HEK293 (cell line): Measurements from ENCODE around the gene RNF144A.

Experiments
- CTCF ChIA-PET: fragments of 350-600 bp; formaldehyde crosslinking; extraction: SDS; loops from one replicate; lab custom pipeline; 2021; ENCODE audit warnings: antibody characterized with exemption; lab: Yijun Ruan, JAX
- POLR2A ChIA-PET: fragments of 300-600 bp; formaldehyde crosslinking; extraction: SDS; loops from one replicate; lab custom pipeline; 2020; ENCODE audit warnings: antibody characterized with exemption, inconsistent platforms; lab: Yijun Ruan, JAX
- H3K27ac ChIP-seq: fragments of 200-500 bp; sonication (Bioruptor generic); 2 replicates; pipeline ENCODE4 v1.5.1; 2014; ENCODE audit warnings: low read depth, low read length, control low read depth, inconsistent platforms; ENCODE audit errors: extremely low read depth
- H3K36me3 ChIP-seq, 2 experiments: fragments of 200-500 bp in 1 of 2; sonication (Bioruptor generic) in 1 of 2; 1 replicate in 1 of 2; 2 replicates in 1 of 2; pipeline ENCODE4 v1.5.1; 2014 to 2017; ENCODE audit warnings: inconsistent platforms in 2 of 2, low read length in 2 of 2; ENCODE audit not compliant: control insufficient read depth in 2 of 2, insufficient read depth in 1 of 2
- H3K4me1 ChIP-seq: fragments of 200-500 bp; sonication (Bioruptor generic); 2 replicates; pipeline ENCODE4 v1.5.1; 2014; ENCODE audit warnings: mild to moderate bottlenecking, low read length, inconsistent platforms; ENCODE audit not compliant: control insufficient read depth, insufficient read depth
- H3K4me3 ChIP-seq: 2 replicates; pipeline ENCODE4 v1.5.1; 2011; ENCODE audit warnings: low read depth, mild to moderate bottlenecking, control low read depth, low read length, moderate library complexity
- H3K9me3 ChIP-seq: fragments of 200-500 bp; sonication (Bioruptor generic); 2 replicates; pipeline ENCODE4 v1.5.1; 2014; ENCODE audit warnings: low read depth, low read length, inconsistent platforms; ENCODE audit not compliant: control insufficient read depth, insufficient read depth
- GLIS2 ChIP-seq: fragments of 450-650 bp; formaldehyde crosslinking; IDR thresholded peaks from 2 replicates; pipeline ENCODE4 v1.5.1; 2016; ENCODE audit warnings: missing biosample characterization, missing genetic modification characterization
- OSR2 ChIP-seq: fragments of 450-650 bp; formaldehyde crosslinking; IDR thresholded peaks from 2 replicates; pipeline ENCODE4 v1.5.1; 2016; ENCODE audit warnings: missing biosample characterization, missing genetic modification characterization
- SP7 ChIP-seq: fragments of 450-650 bp; formaldehyde crosslinking; IDR thresholded peaks from 2 replicates; pipeline ENCODE4 v1.5.1; 2016; ENCODE audit warnings: missing biosample characterization, missing genetic modification characterization
- ZBTB20 ChIP-seq: fragments of 450-650 bp; formaldehyde crosslinking; IDR thresholded peaks from 2 replicates; pipeline ENCODE4 v1.5.1; 2016; ENCODE audit warnings: missing biosample characterization, missing genetic modification characterization
- ZBTB26 ChIP-seq: fragments of 450-650 bp; formaldehyde crosslinking; optimal IDR thresholded peaks from 2 replicates; pipeline ENCODE3; 2016; ENCODE audit warnings: missing biosample characterization, mild to moderate bottlenecking, missing genetic modification characterization
- ZBTB7A ChIP-seq: fragments of 450-650 bp; formaldehyde crosslinking; IDR thresholded peaks from 2 replicates; pipeline ENCODE4 v1.5.1; 2016; ENCODE audit warnings: low read depth, missing biosample characterization, missing genetic modification characterization
- ZNF140 ChIP-seq: fragments of 450-650 bp; formaldehyde crosslinking; IDR thresholded peaks from 2 replicates; pipeline ENCODE4 v1.5.1; 2016; ENCODE audit warnings: missing biosample characterization, missing genetic modification characterization
- ZNF18 ChIP-seq: fragments of 450-650 bp; formaldehyde crosslinking; IDR thresholded peaks from 2 replicates; pipeline ENCODE4 v1.5.1; 2016; ENCODE audit warnings: missing biosample characterization, missing genetic modification characterization
- ZNF223 ChIP-seq: fragments of 450-650 bp; formaldehyde crosslinking; IDR thresholded peaks from 2 replicates; pipeline ENCODE4 v1.5.1; 2016; ENCODE audit warnings: missing biosample characterization, missing genetic modification characterization
- ZNF398 ChIP-seq: fragments of 450-650 bp; formaldehyde crosslinking; IDR thresholded peaks from 2 replicates; pipeline ENCODE4 v1.5.1; 2017; ENCODE audit warnings: missing biosample characterization, missing genetic modification characterization
- ZNF449 ChIP-seq: fragments of 450-650 bp; formaldehyde crosslinking; IDR thresholded peaks from 2 replicates; pipeline ENCODE4 v1.5.1; 2017; ENCODE audit warnings: missing biosample characterization, mild to moderate bottlenecking, missing genetic modification characterization, moderate library complexity
- ZNF473 ChIP-seq: fragments of 450-650 bp; formaldehyde crosslinking; IDR thresholded peaks from 2 replicates; pipeline ENCODE4 v1.5.1; 2017; ENCODE audit warnings: missing biosample characterization, missing genetic modification characterization
- ZNF501 ChIP-seq: fragments of 450-650 bp; formaldehyde crosslinking; IDR thresholded peaks from 2 replicates; pipeline ENCODE4 v1.5.1; 2016; ENCODE audit warnings: missing biosample characterization, missing genetic modification characterization
- ZNF514 ChIP-seq: fragments of 450-650 bp; formaldehyde crosslinking; IDR thresholded peaks from 2 replicates; pipeline ENCODE4 v1.5.1; 2016; ENCODE audit warnings: missing biosample characterization, missing genetic modification characterization
- ZNF549 ChIP-seq: fragments of 450-650 bp; IDR thresholded peaks from 2 replicates; pipeline ENCODE4 v1.5.1; 2018; ENCODE audit warnings: missing biosample characterization, missing genetic modification characterization, mild to moderate bottlenecking, inconsistent platforms, moderate library complexity
- ZNF558 ChIP-seq: fragments of 450-650 bp; formaldehyde crosslinking; IDR thresholded peaks from 2 replicates; pipeline ENCODE4 v1.5.1; 2016; ENCODE audit warnings: missing biosample characterization, missing genetic modification characterization
- ZNF645 ChIP-seq: fragments of 450-650 bp; formaldehyde crosslinking; IDR thresholded peaks from 2 replicates; pipeline ENCODE4; 2016; ENCODE audit warnings: missing biosample characterization, missing genetic modification characterization

The RNF144A gene

GRCh38 chr2:7020468-7020867 is 103.3 kb downstream of the RNF144A start:
- Histone ChIP-seq H3K4me3 (no peak overlapping the region), H3K36me3 (peaks cover 0 to 29% of the 10 kb centered on the region in 2 experiments; a peak in 1 of 3 replicates), H3K9me3 (no peaks in the 10 kb centered on the region), H3K27ac (no peak overlapping the region)
- ChIA-PET CTCF (no interaction called here), POLR2A (no interaction called here)
- TF ChIP-seq ZNF549: no peak
- no peak for TF ChIP-seq SP7
- no peak for TF ChIP-seq ZNF501 (tag by site-specific recombination)
- TF ChIP-seq ZNF398 (tag by site-specific recombination): no peak
- TF ChIP-seq ZBTB20 (tag by site-specific recombination): no peak
- no peak for TF ChIP-seq ZBTB26
- TF ChIP-seq ZNF223 (tag by site-specific recombination): no peak
- TF ChIP-seq, all 188 proteins: peak for 0
- 0 out of 2 replicates have a peak, but pooled peaks cover 5% of the 10 kb centered on the region for H3K4me1 ChIP-seq

- CTCF ChIA-PET: interaction anchor here (0.6 kb wide), 1 partner anchor 1092 kb away, joined by 3 read pairs; no protein-coding TSS in a partner anchor
- no peak overlapping the region for H3K27ac ChIP-seq
- H3K9me3 ChIP-seq: no peaks in the 10 kb centered on the region
- TF ChIP-seq GLIS2 (tag by site-specific recombination): no peak
- no peak for TF ChIP-seq ZNF449 (tag by site-specific recombination)
- TF ChIP-seq ZNF18 (tag by site-specific recombination): no peak
- TF ChIP-seq ZNF514: no peak
- TF ChIP-seq OSR2: no peak
- no peak for TF ChIP-seq ZNF645 (tag by site-specific recombination)
- no peak for TF ChIP-seq ZNF558
- no peak for TF ChIP-seq ZNF473 (tag by site-specific recombination)
- no peak for TF ChIP-seq ZBTB7A (tag by site-specific recombination)
- TF ChIP-seq ZNF140 (tag by site-specific recombination): no peak
- TF ChIP-seq, all 188 proteins: peak for 0
- H3K36me3 ChIP-seq: peaks cover 0 to 29% of the 10 kb centered on the region in 2 experiments; a peak in 1 of 3 replicates
- H3K4me3 ChIP-seq: no peak overlapping the region
- 0 out of 2 replicates have a peak, but pooled peaks cover 2% of the 10 kb centered on the region for H3K4me1 ChIP-seq
- POLR2A ChIA-PET: interaction anchor here (0.7 kb wide), 1 partner anchor 87 kb away, joined by 3 read pairs; no protein-coding TSS in a partner anchor
Measured at GRCh38 chr2:7020939-7021470, 103.8 kb downstream of the RNF144A start.
